ENCODE data around the gene RNF31. TPM values are rescaled to one million over a fixed set of nuclear protein-coding genes. Genes with fewer than 3 reads are reported as not detected.

Gene RNF31
- total and polyA plus RNA-seq, 7 donors, result 13.6 to 57.8 (median 31.9) TPM

GRCh38 chr14:24167469-24168114, 20.3 kb downstream of the RNF31 start:
- no peak overlapping the region for H3K27ac ChIP-seq
- intact Hi-C loops (cut with DNase I), result no loop called here
- H3K4me1 ChIP-seq, result peaks cover 0 to 38% (median 24%) of the 10 kb centered on the region in 4 donors
- 88 to 91% methylated on average over 3 of the region's 3 CpGs for WGBS, 2 donors
- H3K4me3 ChIP-seq, result no peak overlapping the region
- no peak for DNase-seq
- TF ChIP-seq, protein P1, sequence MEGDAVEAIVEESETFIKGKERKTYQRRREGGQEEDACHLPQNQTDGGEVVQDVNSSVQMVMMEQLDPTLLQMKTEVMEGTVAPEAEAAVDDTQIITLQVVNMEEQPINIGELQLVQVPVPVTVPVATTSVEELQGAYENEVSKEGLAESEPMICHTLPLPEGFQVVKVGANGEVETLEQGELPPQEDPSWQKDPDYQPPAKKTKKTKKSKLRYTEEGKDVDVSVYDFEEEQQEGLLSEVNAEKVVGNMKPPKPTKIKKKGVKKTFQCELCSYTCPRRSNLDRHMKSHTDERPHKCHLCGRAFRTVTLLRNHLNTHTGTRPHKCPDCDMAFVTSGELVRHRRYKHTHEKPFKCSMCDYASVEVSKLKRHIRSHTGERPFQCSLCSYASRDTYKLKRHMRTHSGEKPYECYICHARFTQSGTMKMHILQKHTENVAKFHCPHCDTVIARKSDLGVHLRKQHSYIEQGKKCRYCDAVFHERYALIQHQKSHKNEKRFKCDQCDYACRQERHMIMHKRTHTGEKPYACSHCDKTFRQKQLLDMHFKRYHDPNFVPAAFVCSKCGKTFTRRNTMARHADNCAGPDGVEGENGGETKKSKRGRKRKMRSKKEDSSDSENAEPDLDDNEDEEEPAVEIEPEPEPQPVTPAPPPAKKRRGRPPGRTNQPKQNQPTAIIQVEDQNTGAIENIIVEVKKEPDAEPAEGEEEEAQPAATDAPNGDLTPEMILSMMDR (IDR thresholded peaks at IDR 0.05), result no peak
- TF ChIP-seq POLR2A (IDR thresholded peaks at IDR 0.05) (no peak), POLR2AphosphoS5 (IDR thresholded peaks at IDR 0.05) (no peak), EP300 (IDR thresholded peaks at IDR 0.05) (no peak)
- no peaks in the 10 kb centered on the region for H3K9me3 ChIP-seq
- peaks cover 18 to 57% (median 41%) of the 10 kb centered on the region in 4 donors for H3K36me3 ChIP-seq
- H3K27me3 ChIP-seq, result no peaks in the 10 kb centered on the region

GRCh38 chr14:24171422-24172260, 24.3 kb downstream of the RNF31 start, which contains the start of gene REC8:
Gene REC8 (plus strand): TSS chr14:24172080. CDS start chr14:24172553, 473 bp downstream.
- H3K27me3 ChIP-seq, result no peaks in the 10 kb centered on the region
- WGBS, 2 donors, result 19 to 74% methylated on average over 63 of the region's 63 CpGs
- intact Hi-C loops (cut with DNase I), result no loop called here
- TF ChIP-seq EP300 (IDR thresholded peaks at IDR 0.05), result no peak
- peak in 3 of 4 donors; percentile 4 to 66 (median 55) for TF ChIP-seq POLR2AphosphoS5 (IDR thresholded peaks at IDR 0.05)
- peak within 1 kb of the TSS; percentile 32 to 70 (median 66) for H3K27ac ChIP-seq
- peak within 1 kb of the TSS; percentile 31 to 56 (median 48) for H3K4me3 ChIP-seq
- no peaks in the 10 kb centered on the region for H3K9me3 ChIP-seq
- DNase-seq, result peak; percentile 95
- peaks cover 3 to 18% (median 7%) of the 10 kb centered on the region in 4 donors for H3K36me3 ChIP-seq
- H3K4me1 ChIP-seq, result peaks cover 0 to 20% (median 16%) of the 10 kb centered on the region in 4 donors

GRCh38 chr14:24172261-24172860, 25.1 kb downstream of the RNF31 start:
- peak overlapping the region; percentile 32 to 70 (median 66) for H3K27ac ChIP-seq
- 39 to 83% methylated on average over 30 of the region's 30 CpGs for WGBS, 2 donors
- H3K4me1 ChIP-seq, result peaks cover 0 to 20% (median 16%) of the 10 kb centered on the region in 4 donors
- H3K4me3 ChIP-seq, result peak overlapping the region; percentile 31 to 56 (median 48)
- TF ChIP-seq, protein P1 (IDR thresholded peaks at IDR 0.05), result no peak
- TF ChIP-seq EP300 (IDR thresholded peaks at IDR 0.05) (no peak), POLR2AphosphoS5 (IDR thresholded peaks at IDR 0.05) (no peak), POLR2A (IDR thresholded peaks at IDR 0.05) (no peak)
- DNase-seq, result no peak
- H3K27me3 ChIP-seq, result no peaks in the 10 kb centered on the region
- intact Hi-C loops (cut with DNase I), result no loop called here
- peaks cover 0 to 14% (median 6%) of the 10 kb centered on the region in 4 donors for H3K36me3 ChIP-seq
- no peaks in the 10 kb centered on the region for H3K9me3 ChIP-seq

DNA sequence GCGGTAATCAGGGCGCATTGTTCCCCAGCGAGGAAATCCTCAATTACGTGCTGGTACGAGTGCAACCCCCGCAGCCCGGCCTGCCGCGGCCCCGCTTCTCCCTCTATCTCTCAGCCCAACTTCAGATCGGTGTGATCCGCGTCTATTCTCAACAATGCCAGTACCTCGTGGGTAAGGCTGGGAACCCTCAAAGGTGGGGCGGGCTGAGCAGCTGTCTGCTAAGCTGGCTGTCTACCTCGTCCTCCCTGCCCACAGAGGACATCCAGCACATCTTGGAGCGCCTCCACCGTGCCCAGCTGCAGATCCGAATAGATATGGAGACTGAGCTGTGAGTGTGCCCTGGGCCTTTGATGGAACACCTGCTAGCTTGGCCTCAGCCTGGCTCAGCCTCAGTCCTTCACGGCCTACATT, 25.6 kb downstream of the RNF31 start:
- intact Hi-C loops (cut with DNase I), result no loop called here
- TF ChIP-seq EP300 (IDR thresholded peaks at IDR 0.05) (no peak), POLR2A (IDR thresholded peaks at IDR 0.05) (no peak), POLR2AphosphoS5 (IDR thresholded peaks at IDR 0.05) (no peak)
- TF ChIP-seq, protein P1 (IDR thresholded peaks at IDR 0.05), result no peak
- H3K27me3 ChIP-seq, result no peaks in the 10 kb centered on the region
- H3K9me3 ChIP-seq, result no peaks in the 10 kb centered on the region
- no peak for DNase-seq
- H3K36me3 ChIP-seq, result peaks cover 0 to 12% (median 6%) of the 10 kb centered on the region in 4 donors
- peak overlapping the region in 3 of 4 donors; percentile 62 to 70 (median 70) for H3K27ac ChIP-seq
- 80 to 93% methylated on average over 20 of the region's 20 CpGs for WGBS, 2 donors
- H3K4me3 ChIP-seq, result peak overlapping the region in 2 of 4 donors; percentile 53 to 56
- H3K4me1 ChIP-seq, result peaks cover 0 to 20% (median 16%) of the 10 kb centered on the region in 4 donors

Measured in sigmoid colon (tissue), 7 donors.